ENCODE measurements around the gene SH3PXD2A.

SH3PXD2A gene

GRCh38 chr10:103805781-103806180 is 49.6 kb downstream of the SH3PXD2A start:
- no CpG with 5 or more reads among the region's 6 CpGs for WGBS (ENCODE audit: extremely low coverage, insufficient coverage, insufficient read length)
- Histone ChIP-seq H3K23ac (ENCODE audit: low read length) (no peak overlapping the region), H3K18ac (ENCODE audit: low read length) (no peak overlapping the region)

GRCh38 chr10:103804871-103805270 is 50.5 kb downstream of the SH3PXD2A start:
- no peak overlapping the region for H2AFZ ChIP-seq (ENCODE audit: insufficient read depth, low read length, poor library complexity)
- no peak overlapping the region for H3K23ac ChIP-seq (ENCODE audit: low read length)
- no CpG with 5 or more reads among the region's 4 CpGs for WGBS (ENCODE audit: extremely low coverage, insufficient coverage, insufficient read length)
- H2BK5ac ChIP-seq (ENCODE audit: low read depth, low read length, poor library complexity): no peak overlapping the region
- H3K9ac ChIP-seq (ENCODE audit: low read length): no peak overlapping the region
- H3K4me3 ChIP-seq (ENCODE audit: low read depth, low read length): no peak overlapping the region
- no peaks in the 10 kb centered on the region for H3K27me3 ChIP-seq (ENCODE audit: insufficient read depth, low read length)
- no peak overlapping the region for H4K8ac ChIP-seq (ENCODE audit: low read depth, low read length)
- H3K14ac ChIP-seq (ENCODE audit: low read length): no peak overlapping the region
- no peak overlapping the region for H2BK12ac ChIP-seq (ENCODE audit: low read length)
- peaks cover 16 to 30% of the 10 kb centered on the region in 2 experiments for H3K4me1 ChIP-seq (ENCODE audit: control insufficient read depth in 1 of 2, insufficient read depth in 2 of 2, low read length in 2 of 2)
- no peak for DNase-seq
- no peak overlapping the region for H2BK120ac ChIP-seq (ENCODE audit: insufficient read depth, low read length, poor library complexity)
- H3K4me2 ChIP-seq (ENCODE audit: low read length): no peak overlapping the region
- no peaks in the 10 kb centered on the region for H3K79me2 ChIP-seq (ENCODE audit: control insufficient read depth, insufficient read depth, low read length, poor library complexity)
- H3K27ac ChIP-seq (ENCODE audit: low read depth, low read length): no peak overlapping the region
- no peak overlapping the region for H2AK5ac ChIP-seq (ENCODE audit: low read length)
- peaks cover under 1% of the 10 kb centered on the region for H3K79me1 ChIP-seq (ENCODE audit: low read length)
- H3K9me3 ChIP-seq (ENCODE audit: insufficient read depth, low read depth, low read length): no peaks in the 10 kb centered on the region
- no peaks in the 10 kb centered on the region for H3K36me3 ChIP-seq (ENCODE audit: control insufficient read depth in 1 of 2, insufficient read depth in 2 of 2, low read length in 2 of 2)
- no peak overlapping the region for H3K18ac ChIP-seq (ENCODE audit: low read length)
- H4K12ac ChIP-seq (ENCODE audit: low read depth, low read length): no peak overlapping the region
- no peak overlapping the region for H4K91ac ChIP-seq (ENCODE audit: low read depth, low read length)
- H3K4ac ChIP-seq (ENCODE audit: low read depth, low read length): no peak overlapping the region

More at GRCh38 chr10:103805781-103806180, 49.6 kb downstream of the SH3PXD2A start:
- H3K79me1 ChIP-seq (ENCODE audit: low read length): no peaks in the 10 kb centered on the region
- H2AFZ ChIP-seq (ENCODE audit: insufficient read depth, low read length, poor library complexity): no peak overlapping the region
- H3K36me3 ChIP-seq (ENCODE audit: control insufficient read depth in 1 of 2, insufficient read depth in 2 of 2, low read length in 2 of 2): no peaks in the 10 kb centered on the region
- peaks cover 2% of the 10 kb centered on the region for H3K9me3 ChIP-seq (ENCODE audit: insufficient read depth, low read depth, low read length)
- H4K12ac ChIP-seq (ENCODE audit: low read depth, low read length): no peak overlapping the region
- DNase-seq: no peak
- no peak overlapping the region for H2BK12ac ChIP-seq (ENCODE audit: low read length)
- H3K14ac ChIP-seq (ENCODE audit: low read length): no peak overlapping the region
- H3K4me2 ChIP-seq (ENCODE audit: low read length): no peak overlapping the region
- no peak overlapping the region for H4K8ac ChIP-seq (ENCODE audit: low read depth, low read length)
- H2BK120ac ChIP-seq (ENCODE audit: insufficient read depth, low read length, poor library complexity): no peak overlapping the region
- H3K4me3 ChIP-seq (ENCODE audit: low read depth, low read length): no peak overlapping the region
- H3K27me3 ChIP-seq (ENCODE audit: insufficient read depth, low read length): no peaks in the 10 kb centered on the region
- no peak overlapping the region for H3K27ac ChIP-seq (ENCODE audit: low read depth, low read length)
- H3K4ac ChIP-seq (ENCODE audit: low read depth, low read length): no peak overlapping the region
- H3K79me2 ChIP-seq (ENCODE audit: control insufficient read depth, insufficient read depth, low read length, poor library complexity): no peaks in the 10 kb centered on the region
- H2BK5ac ChIP-seq (ENCODE audit: low read depth, low read length, poor library complexity): no peak overlapping the region
- no peak overlapping the region for H2AK5ac ChIP-seq (ENCODE audit: low read length)
- H3K9ac ChIP-seq (ENCODE audit: low read length): no peak overlapping the region
- peaks cover 10 to 21% of the 10 kb centered on the region in 2 experiments for H3K4me1 ChIP-seq (ENCODE audit: control insufficient read depth in 1 of 2, insufficient read depth in 2 of 2, low read length in 2 of 2)
- H4K91ac ChIP-seq (ENCODE audit: low read depth, low read length): no peak overlapping the region

GRCh38 chr10:103803941-103804340 is 51.4 kb downstream of the SH3PXD2A start:
- H3K18ac ChIP-seq (ENCODE audit: low read length): no peak overlapping the region
- H3K4me1 ChIP-seq (ENCODE audit: control insufficient read depth in 1 of 2, insufficient read depth in 2 of 2, low read length in 2 of 2): peaks cover 23 to 37% of the 10 kb centered on the region in 2 experiments
- no peak overlapping the region for H4K12ac ChIP-seq (ENCODE audit: low read depth, low read length)
- DNase-seq: no peak
- no peak overlapping the region for H2BK120ac ChIP-seq (ENCODE audit: insufficient read depth, low read length, poor library complexity)
- H3K14ac ChIP-seq (ENCODE audit: low read length): no peak overlapping the region
- no peak overlapping the region for H4K8ac ChIP-seq (ENCODE audit: low read depth, low read length)
- no peak overlapping the region for H3K4me2 ChIP-seq (ENCODE audit: low read length)
- no peak overlapping the region for H3K27ac ChIP-seq (ENCODE audit: low read depth, low read length)
- no CpG with 5 or more reads among the region's 3 CpGs for WGBS (ENCODE audit: extremely low coverage, insufficient coverage, insufficient read length)
- H2BK12ac ChIP-seq (ENCODE audit: low read length): no peak overlapping the region
- H2AK5ac ChIP-seq (ENCODE audit: low read length): no peak overlapping the region
- peaks cover 3% of the 10 kb centered on the region for H3K79me1 ChIP-seq (ENCODE audit: low read length)
- H3K4ac ChIP-seq (ENCODE audit: low read depth, low read length): no peak overlapping the region
- no peak overlapping the region for H3K4me3 ChIP-seq (ENCODE audit: low read depth, low read length)
- no peaks in the 10 kb centered on the region for H3K27me3 ChIP-seq (ENCODE audit: insufficient read depth, low read length)
- H2AFZ ChIP-seq (ENCODE audit: insufficient read depth, low read length, poor library complexity): no peak overlapping the region
- H4K91ac ChIP-seq (ENCODE audit: low read depth, low read length): no peak overlapping the region
- no peaks in the 10 kb centered on the region for H3K36me3 ChIP-seq (ENCODE audit: control insufficient read depth in 1 of 2, insufficient read depth in 2 of 2, low read length in 2 of 2)
- H2BK5ac ChIP-seq (ENCODE audit: low read depth, low read length, poor library complexity): no peak overlapping the region
- no peak overlapping the region for H3K23ac ChIP-seq (ENCODE audit: low read length)
- no peaks in the 10 kb centered on the region for H3K9me3 ChIP-seq (ENCODE audit: insufficient read depth, low read depth, low read length)
- H3K9ac ChIP-seq (ENCODE audit: low read length): no peak overlapping the region
- H3K79me2 ChIP-seq (ENCODE audit: control insufficient read depth, insufficient read depth, low read length, poor library complexity): no peaks in the 10 kb centered on the region

GRCh38 chr10:103802637-103803353 is 52.6 kb downstream of the SH3PXD2A start:
- no peak overlapping the region for H2AK5ac ChIP-seq (ENCODE audit: low read length)
- DNase-seq: no peak
- H3K4me1 ChIP-seq (ENCODE audit: control insufficient read depth in 1 of 2, insufficient read depth in 2 of 2, low read length in 2 of 2): peaks cover 23 to 37% of the 10 kb centered on the region in 2 experiments
- H2BK12ac ChIP-seq (ENCODE audit: low read length): no peak overlapping the region
- H3K27ac ChIP-seq (ENCODE audit: low read depth, low read length): no peak overlapping the region
- peaks cover 3% of the 10 kb centered on the region for H3K79me1 ChIP-seq (ENCODE audit: low read length)
- H2AFZ ChIP-seq (ENCODE audit: insufficient read depth, low read length, poor library complexity): no peak overlapping the region
- H3K27me3 ChIP-seq (ENCODE audit: insufficient read depth, low read length): no peaks in the 10 kb centered on the region
- no peak overlapping the region for H2BK5ac ChIP-seq (ENCODE audit: low read depth, low read length, poor library complexity)
- H3K14ac ChIP-seq (ENCODE audit: low read length): no peak overlapping the region
- no peak overlapping the region for H3K4ac ChIP-seq (ENCODE audit: low read depth, low read length)
- no peak overlapping the region for H3K4me3 ChIP-seq (ENCODE audit: low read depth, low read length)
- no peak overlapping the region for H4K91ac ChIP-seq (ENCODE audit: low read depth, low read length)
- H3K9ac ChIP-seq (ENCODE audit: low read length): no peak overlapping the region
- H2BK120ac ChIP-seq (ENCODE audit: insufficient read depth, low read length, poor library complexity): no peak overlapping the region
- no peaks in the 10 kb centered on the region for H3K36me3 ChIP-seq (ENCODE audit: control insufficient read depth in 1 of 2, insufficient read depth in 2 of 2, low read length in 2 of 2)
- WGBS (ENCODE audit: extremely low coverage, insufficient coverage, insufficient read length): no CpG with 5 or more reads among the region's 7 CpGs
- no peak overlapping the region for H3K23ac ChIP-seq (ENCODE audit: low read length)
- no peak overlapping the region for H4K12ac ChIP-seq (ENCODE audit: low read depth, low read length)
- H3K18ac ChIP-seq (ENCODE audit: low read length): no peak overlapping the region
- no peak overlapping the region for H3K4me2 ChIP-seq (ENCODE audit: low read length)
- no peaks in the 10 kb centered on the region for H3K9me3 ChIP-seq (ENCODE audit: insufficient read depth, low read depth, low read length)
- no peaks in the 10 kb centered on the region for H3K79me2 ChIP-seq (ENCODE audit: control insufficient read depth, insufficient read depth, low read length, poor library complexity)
- no peak overlapping the region for H4K8ac ChIP-seq (ENCODE audit: low read depth, low read length)

All from trophoblast cell (in vitro differentiated cells and primary cell).